H1 (cell line): ENCODE data around the gene PTGES3L.

ENCODE experiments used
- BRCA1 ChIP-seq: IDR thresholded peaks from 2 replicates; pipeline ENCODE4 v1.6.1; 2012; ENCODE audit warnings: low read depth, low read length, improper control_type of control experiment
- EP300 ChIP-seq, 2 experiments: IDR thresholded peaks; 1 replicate in 1 of 2; 2 replicates in 1 of 2; pipeline ENCODE4 v1.6.1; 2011 to 2012; ENCODE audit warnings: low read depth in 2 of 2, low read length in 2 of 2, mild to moderate bottlenecking in 2 of 2, borderline replicate concordance in 1 of 2, inconsistent platforms in 1 of 2, moderate library complexity in 1 of 2
- EZH2 ChIP-seq: fragments of 200-600 bp; sonication (generic); IDR thresholded peaks from 2 replicates; pipeline ENCODE4 v1.7.1; 2012; ENCODE audit warnings: low read depth, mild to moderate bottlenecking, moderate library complexity, low read length, inconsistent platforms; ENCODE audit not compliant: severe bottlenecking
- POU5F1 ChIP-seq: IDR thresholded peaks from 2 replicates; pipeline ENCODE4 v1.6.1; 2011; ENCODE audit warnings: low read depth, mild to moderate bottlenecking, low read length, moderate library complexity
- RAD21 ChIP-seq, 2 experiments: IDR thresholded peaks in 1 of 2; conservative IDR thresholded peaks in 1 of 2; 2 replicates each; pipeline ENCODE4 v1.6.1; 2011; ENCODE audit warnings: low read depth in 2 of 2, low read length in 2 of 2, improper control_type of control experiment in 1 of 2, inconsistent platforms in 1 of 2, mild to moderate bottlenecking in 1 of 2, moderate library complexity in 1 of 2
- RFX5 ChIP-seq: IDR thresholded peaks from 2 replicates; pipeline ENCODE4 v1.6.1; 2011; ENCODE audit warnings: low read depth, low read length, improper control_type of control experiment, borderline replicate concordance
- RNF2 ChIP-seq: fragments of 200-900, 300-1000 bp; sonication (generic); IDR thresholded peaks from 2 replicates; pipeline ENCODE4 v1.7.1; 2016; ENCODE audit warnings: borderline replicate concordance, low read depth, mild to moderate bottlenecking, antibody characterized with exemption, low read length; ENCODE audit not compliant: poor library complexity, severe bottlenecking; ENCODE audit errors: missing control alignments
- TEAD4 ChIP-seq: IDR thresholded peaks from 2 replicates; pipeline ENCODE4 v1.6.1; 2012; ENCODE audit warnings: low read depth, low read length, inconsistent platforms, mixed read lengths
- ZNF274 ChIP-seq: IDR thresholded peaks from 2 replicates; pipeline ENCODE4 v1.7.0; 2012; ENCODE audit warnings: low read length, borderline replicate concordance; ENCODE audit errors: extremely low read depth
- TF ChIP-seq, protein P1 (sequence below), 3 experiments: IDR thresholded peaks; 1 replicate in 2 of 3; 2 replicates in 1 of 3; pipeline versions ENCODE4 v1.5.1 to v1.6.1; 2011; ENCODE audit warnings: low read length in 3 of 3, mild to moderate bottlenecking in 3 of 3, inconsistent platforms in 2 of 3, low read depth in 1 of 3, moderate library complexity in 1 of 3; ENCODE audit not compliant: insufficient read depth in 1 of 3; ENCODE audit errors: control extremely low read depth in 1 of 3

DNA sequence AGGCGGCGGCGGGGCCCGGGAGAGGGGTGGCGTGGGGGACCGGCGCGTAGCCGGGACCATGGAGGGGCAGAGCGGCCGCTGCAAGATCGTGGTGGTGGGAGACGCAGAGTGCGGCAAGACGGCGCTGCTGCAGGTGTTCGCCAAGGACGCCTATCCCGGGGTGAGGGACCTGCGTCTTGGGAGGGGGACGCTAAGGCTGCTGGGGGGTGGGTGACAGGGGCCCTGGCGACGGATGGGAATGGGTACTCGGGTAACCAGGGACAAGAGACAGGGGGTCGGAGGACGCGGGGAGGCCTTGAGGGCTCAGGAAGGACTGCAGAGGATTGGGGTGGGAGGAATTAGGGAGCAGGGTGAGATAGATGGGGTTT is 45.4 kb upstream of the PTGES3L start:
- TF ChIP-seq, protein P1, sequence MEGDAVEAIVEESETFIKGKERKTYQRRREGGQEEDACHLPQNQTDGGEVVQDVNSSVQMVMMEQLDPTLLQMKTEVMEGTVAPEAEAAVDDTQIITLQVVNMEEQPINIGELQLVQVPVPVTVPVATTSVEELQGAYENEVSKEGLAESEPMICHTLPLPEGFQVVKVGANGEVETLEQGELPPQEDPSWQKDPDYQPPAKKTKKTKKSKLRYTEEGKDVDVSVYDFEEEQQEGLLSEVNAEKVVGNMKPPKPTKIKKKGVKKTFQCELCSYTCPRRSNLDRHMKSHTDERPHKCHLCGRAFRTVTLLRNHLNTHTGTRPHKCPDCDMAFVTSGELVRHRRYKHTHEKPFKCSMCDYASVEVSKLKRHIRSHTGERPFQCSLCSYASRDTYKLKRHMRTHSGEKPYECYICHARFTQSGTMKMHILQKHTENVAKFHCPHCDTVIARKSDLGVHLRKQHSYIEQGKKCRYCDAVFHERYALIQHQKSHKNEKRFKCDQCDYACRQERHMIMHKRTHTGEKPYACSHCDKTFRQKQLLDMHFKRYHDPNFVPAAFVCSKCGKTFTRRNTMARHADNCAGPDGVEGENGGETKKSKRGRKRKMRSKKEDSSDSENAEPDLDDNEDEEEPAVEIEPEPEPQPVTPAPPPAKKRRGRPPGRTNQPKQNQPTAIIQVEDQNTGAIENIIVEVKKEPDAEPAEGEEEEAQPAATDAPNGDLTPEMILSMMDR (IDR thresholded peaks at IDR 0.05; ENCODE audit: control extremely low read depth in 1 of 3, insufficient read depth in 1 of 3, low read depth in 1 of 3, low read length in 3 of 3): no peak
- no peak for TF ChIP-seq RNF2
- no peak for TF ChIP-seq BRCA1
- TF ChIP-seq TEAD4: no peak
- TF ChIP-seq EZH2: no peak
- TF ChIP-seq RAD21 (IDR thresholded peaks at IDR 0.05 in 1 of 2, conservative IDR thresholded peaks at IDR 0.05 in 1 of 2; ENCODE audit: low read depth in 2 of 2, low read length in 2 of 2): no peak
- no peak for TF ChIP-seq ZNF274
- no peak for TF ChIP-seq RFX5
- TF ChIP-seq EP300 (IDR thresholded peaks at IDR 0.05; ENCODE audit: borderline replicate concordance in 1 of 2, low read depth in 2 of 2, low read length in 2 of 2): no peak
- no peak for TF ChIP-seq POU5F1
